Glutamatergic neuron (in vitro differentiated cells): ENCODE measurements around the gene EIF2B5. TPM values are rescaled to one million over a fixed set of nuclear protein-coding genes. Genes with fewer than 3 reads are reported as not detected.
A peak's percentile ranks its signal among the peaks of the same experiment; 100 is the strongest.

Source experiments
- DNase-seq: peaks from one replicate; pipeline ENCODE4 v3.0.0; 2022
- H3K27ac Mint-ChIP-seq: one replicate; pipeline ENCODE4 v1.8.0; 2020; ENCODE audit warnings: mild to moderate bottlenecking, mixed read lengths, inconsistent platforms; ENCODE audit not compliant: unreplicated experiment
- H3K27me3 Mint-ChIP-seq: one replicate; pipeline ENCODE4 v1.8.0; 2020; ENCODE audit warnings: mild to moderate bottlenecking, moderate library complexity, mixed read lengths, inconsistent platforms; ENCODE audit not compliant: unreplicated experiment
- H3K36me3 Mint-ChIP-seq: one replicate; pipeline ENCODE4 v1.8.0; 2020; ENCODE audit warnings: mild to moderate bottlenecking, mixed read lengths, inconsistent platforms; ENCODE audit not compliant: unreplicated experiment
- H3K4me1 Mint-ChIP-seq: one replicate; pipeline ENCODE4 v1.8.0; 2020; ENCODE audit warnings: mild to moderate bottlenecking, low read depth, mixed read lengths, inconsistent platforms; ENCODE audit not compliant: unreplicated experiment
- H3K4me3 Mint-ChIP-seq: one replicate; pipeline ENCODE4 v1.8.0; 2020; ENCODE audit warnings: mild to moderate bottlenecking, mixed read lengths, inconsistent platforms; ENCODE audit not compliant: unreplicated experiment
- H3K9me3 Mint-ChIP-seq: one replicate; pipeline ENCODE4 v1.8.0; 2020; ENCODE audit warnings: mild to moderate bottlenecking, moderate library complexity, mixed read lengths, inconsistent platforms; ENCODE audit not compliant: unreplicated experiment
- total RNA-seq: library from RNA; stranded (reverse); fragmentation: NEBNext Ultra II Directional; extraction: Animal tissue kit (Norgen Biotek cat#: 25700); gene quantifications from one replicate; pipeline ENCODE4 v1.2.1, GENCODE V29; 2021; ENCODE audit not compliant: unreplicated experiment
- TF ChIP-seq, protein P1 (sequence below): fragments of 200-600 bp; sonication (generic); IDR thresholded peaks from one replicate; pipeline ENCODE4 v1.5.0; 2021; ENCODE audit not compliant: partially characterized antibody, unreplicated experiment

The EIF2B5 gene
- total RNA-seq, 1 donor from 2014 or later = 41.6 TPM

DNA sequence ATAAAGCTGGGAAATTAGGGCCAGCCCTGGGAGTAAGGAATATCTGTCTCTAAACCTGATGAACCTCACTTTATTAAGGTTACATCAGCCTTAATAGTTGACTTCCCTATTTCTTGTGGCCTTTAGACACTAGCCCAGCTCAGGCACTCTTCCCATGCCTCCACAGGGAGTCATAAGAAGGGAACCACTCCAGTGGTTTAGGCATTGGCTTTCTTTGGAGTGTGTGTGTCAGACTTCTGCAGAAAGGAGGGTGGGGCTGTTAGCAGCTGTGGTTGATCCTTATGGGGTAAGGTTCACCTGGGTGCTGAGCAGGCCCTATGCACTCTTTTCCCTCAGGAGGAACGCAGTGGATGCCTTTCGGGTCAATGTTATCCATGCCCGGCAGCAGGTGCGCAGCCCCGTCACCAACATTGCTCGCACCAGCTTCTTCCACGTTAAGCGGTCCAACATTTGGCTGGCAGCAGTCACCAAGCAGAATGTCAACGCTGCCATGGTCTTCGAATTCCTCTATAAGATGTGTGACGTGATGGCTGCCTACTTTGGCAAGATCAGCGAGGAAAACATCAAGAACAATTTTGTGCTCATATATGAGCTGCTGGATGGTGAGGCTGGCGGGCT is 43.5 kb downstream of the EIF2B5 start:
- no peaks in the 10 kb centered on the region for H3K36me3 Mint-ChIP-seq
- TF ChIP-seq, protein P1, sequence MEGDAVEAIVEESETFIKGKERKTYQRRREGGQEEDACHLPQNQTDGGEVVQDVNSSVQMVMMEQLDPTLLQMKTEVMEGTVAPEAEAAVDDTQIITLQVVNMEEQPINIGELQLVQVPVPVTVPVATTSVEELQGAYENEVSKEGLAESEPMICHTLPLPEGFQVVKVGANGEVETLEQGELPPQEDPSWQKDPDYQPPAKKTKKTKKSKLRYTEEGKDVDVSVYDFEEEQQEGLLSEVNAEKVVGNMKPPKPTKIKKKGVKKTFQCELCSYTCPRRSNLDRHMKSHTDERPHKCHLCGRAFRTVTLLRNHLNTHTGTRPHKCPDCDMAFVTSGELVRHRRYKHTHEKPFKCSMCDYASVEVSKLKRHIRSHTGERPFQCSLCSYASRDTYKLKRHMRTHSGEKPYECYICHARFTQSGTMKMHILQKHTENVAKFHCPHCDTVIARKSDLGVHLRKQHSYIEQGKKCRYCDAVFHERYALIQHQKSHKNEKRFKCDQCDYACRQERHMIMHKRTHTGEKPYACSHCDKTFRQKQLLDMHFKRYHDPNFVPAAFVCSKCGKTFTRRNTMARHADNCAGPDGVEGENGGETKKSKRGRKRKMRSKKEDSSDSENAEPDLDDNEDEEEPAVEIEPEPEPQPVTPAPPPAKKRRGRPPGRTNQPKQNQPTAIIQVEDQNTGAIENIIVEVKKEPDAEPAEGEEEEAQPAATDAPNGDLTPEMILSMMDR = no peak
- H3K27ac Mint-ChIP-seq = no peak overlapping the region
- no peak overlapping the region for H3K4me3 Mint-ChIP-seq
- H3K9me3 Mint-ChIP-seq = peaks cover 12% of the 10 kb centered on the region
- no peak for DNase-seq
- peaks cover 18% of the 10 kb centered on the region for H3K4me1 Mint-ChIP-seq
- H3K27me3 Mint-ChIP-seq = peaks cover 6% of the 10 kb centered on the region

DNA sequence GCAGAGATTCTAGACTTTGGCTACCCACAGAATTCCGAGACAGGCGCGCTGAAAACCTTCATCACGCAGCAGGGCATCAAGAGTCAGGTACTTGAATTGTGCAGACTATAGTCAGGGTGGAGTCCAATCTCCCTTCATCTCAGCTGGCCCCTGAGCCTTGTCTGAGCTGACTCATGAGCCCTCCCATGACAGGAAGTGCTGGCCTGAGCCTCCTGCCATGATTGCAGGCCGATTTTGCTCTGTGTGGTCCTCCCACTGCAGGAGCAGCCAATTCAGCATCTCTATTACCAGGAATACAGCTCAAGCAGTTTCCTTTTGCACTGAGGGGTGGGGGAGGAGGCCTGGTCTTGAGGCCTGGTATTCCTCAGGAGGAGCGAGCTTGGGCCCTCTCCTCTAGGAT is 45.0 kb downstream of the EIF2B5 start:
- Mint-ChIP-seq H3K36me3 (peaks cover 3% of the 10 kb centered on the region), H3K4me1 (peaks cover 21% of the 10 kb centered on the region)
- no peak for DNase-seq

DNA sequence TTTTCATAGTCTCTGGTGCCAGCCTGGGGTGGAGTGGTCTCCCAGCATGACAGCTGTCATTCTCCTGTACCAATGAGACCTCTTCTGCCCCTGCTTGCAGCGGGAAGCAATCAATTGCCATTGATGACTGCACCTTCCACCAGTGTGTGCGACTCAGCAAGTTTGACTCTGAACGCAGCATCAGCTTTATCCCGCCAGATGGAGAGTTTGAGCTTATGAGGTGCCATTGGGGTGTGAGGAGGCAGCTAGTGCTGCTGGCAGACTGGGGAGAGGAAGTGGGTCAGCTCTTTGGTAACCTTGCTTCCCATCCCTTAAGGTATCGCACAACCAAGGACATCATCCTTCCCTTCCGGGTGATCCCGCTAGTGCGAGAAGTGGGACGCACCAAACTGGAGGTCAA is 46.4 kb downstream of the EIF2B5 start:
- Mint-ChIP-seq H3K27me3 (peaks cover 6% of the 10 kb centered on the region), H3K27ac (no peak overlapping the region), H3K36me3 (peaks cover 4% of the 10 kb centered on the region), H3K4me3 (no peak overlapping the region), H3K9me3 (peaks cover 10% of the 10 kb centered on the region), H3K4me1 (peaks cover 17% of the 10 kb centered on the region)
- DNase-seq = no peak
- TF ChIP-seq, protein P1 = no peak

More for the DNA sequence above, 45.0 kb downstream of the EIF2B5 start:
- H3K27me3 Mint-ChIP-seq = peaks cover 6% of the 10 kb centered on the region
- H3K27ac Mint-ChIP-seq = no peak overlapping the region
- no peak overlapping the region for H3K4me3 Mint-ChIP-seq
- peaks cover 15% of the 10 kb centered on the region for H3K9me3 Mint-ChIP-seq
- TF ChIP-seq, protein P1 = no peak

DNA sequence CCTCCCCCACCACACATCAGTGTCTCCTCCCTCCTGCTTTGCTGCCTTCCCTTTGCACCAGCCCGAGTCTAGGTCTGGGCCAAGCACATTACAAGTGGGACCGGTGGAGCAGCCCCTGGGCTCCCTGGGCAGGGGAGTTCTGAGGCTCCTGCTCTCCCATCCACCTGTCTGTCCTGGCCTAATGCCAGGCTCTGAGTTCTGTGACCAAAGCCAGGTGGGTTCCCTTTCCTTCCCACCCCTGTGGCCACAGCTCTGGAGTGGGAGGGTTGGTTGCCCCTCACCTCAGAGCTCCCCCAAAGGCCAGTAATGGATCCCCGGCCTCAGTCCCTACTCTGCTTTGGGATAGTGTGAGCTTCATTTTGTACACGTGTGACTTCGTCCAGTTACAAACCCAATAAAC is 48.5 kb downstream of the EIF2B5 start:
- no peak overlapping the region for H3K27ac Mint-ChIP-seq
- peaks cover 10% of the 10 kb centered on the region for H3K9me3 Mint-ChIP-seq
- peaks cover 3% of the 10 kb centered on the region for H3K27me3 Mint-ChIP-seq
- TF ChIP-seq, protein P1 = no peak
- H3K36me3 Mint-ChIP-seq = peaks cover 4% of the 10 kb centered on the region
- H3K4me1 Mint-ChIP-seq = peaks cover 13% of the 10 kb centered on the region
- H3K4me3 Mint-ChIP-seq = no peak overlapping the region
- DNase-seq = no peak

DNA sequence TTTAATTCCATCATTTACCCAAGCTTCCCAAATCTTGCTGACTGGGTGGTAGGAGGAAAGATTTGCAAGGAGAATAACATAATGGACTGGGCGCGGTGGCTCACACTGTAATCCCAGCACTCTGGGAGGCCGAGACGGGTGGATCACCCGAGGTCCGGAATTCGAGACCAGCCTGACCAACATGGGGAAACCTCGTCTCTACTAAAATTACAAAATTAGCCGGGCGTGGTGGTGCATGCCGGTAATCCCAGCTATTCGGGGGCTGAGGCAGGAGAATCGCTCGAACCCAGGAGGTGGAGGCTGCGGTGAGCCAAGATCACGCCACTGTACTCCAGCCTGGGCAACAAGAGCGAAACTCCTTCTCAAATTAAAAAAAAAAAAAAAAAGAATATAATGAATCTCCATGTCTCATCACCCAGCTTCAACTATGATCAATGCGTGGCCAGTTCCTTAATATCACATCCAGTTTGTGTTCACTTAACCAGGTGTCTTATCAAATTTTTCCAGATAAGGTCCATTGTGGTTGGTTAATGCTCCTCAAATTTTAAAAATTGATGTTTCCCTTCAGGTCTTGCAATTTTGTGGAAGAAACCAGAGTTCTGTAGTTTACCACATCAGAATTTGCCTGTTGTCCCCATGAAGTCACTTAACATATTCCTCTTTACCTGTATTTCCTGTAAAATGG is 49.5 kb downstream of the EIF2B5 start:
- Mint-ChIP-seq H3K27me3 (peaks cover 3% of the 10 kb centered on the region), H3K4me1 (peaks cover 13% of the 10 kb centered on the region), H3K27ac (peak overlapping the region; percentile 96), H3K4me3 (peak overlapping the region; percentile 99), H3K36me3 (peaks cover 4% of the 10 kb centered on the region), H3K9me3 (peaks cover 9% of the 10 kb centered on the region)
- DNase-seq = no peak
- TF ChIP-seq, protein P1 = no peak
